MM.1S (cell line): ENCODE measurements around the gene IDH3A.

Experiments used
- DNase-seq: peaks from one replicate; pipeline ENCODE4 v3.0.0-alpha.2; 2015
- H2AFZ ChIP-seq: fragments of 300-600 bp; sonication (generic); 2 replicates; pipeline ENCODE4 v1.6.0; 2016; ENCODE audit warnings: antibody characterized with exemption, low read length
- H3F3A ChIP-seq: fragments of 300-600 bp; sonication (generic); 2 replicates; pipeline ENCODE4 v1.6.1; 2016; ENCODE audit warnings: mild to moderate bottlenecking, antibody characterized with exemption, low read length, moderate library complexity, mixed read lengths; ENCODE audit not compliant: insufficient read depth
- H3K27ac ChIP-seq: fragments of 300-600 bp; sonication (generic); 2 replicates; pipeline ENCODE4 v1.5.1; 2016; ENCODE audit warnings: mild to moderate bottlenecking, low read length
- H3K27me3 ChIP-seq: fragments of 300-600 bp; sonication (generic); replicated peaks from 2 replicates; pipeline ENCODE4 v1.6.0; 2016; ENCODE audit warnings: low read length; ENCODE audit not compliant: insufficient read depth
- H3K36me3 ChIP-seq: fragments of 300-600 bp; sonication (generic); replicated peaks from 2 replicates; pipeline ENCODE4 v1.6.1; 2016; ENCODE audit warnings: mild to moderate bottlenecking, low read length, mixed read lengths; ENCODE audit not compliant: insufficient read depth
- H3K4me1 ChIP-seq: fragments of 300-600 bp; sonication (generic); 2 replicates; pipeline ENCODE4 v1.6.1; 2016; ENCODE audit warnings: low read length, mixed read lengths
- H3K4me2 ChIP-seq: fragments of 300-600 bp; sonication (generic); 2 replicates; pipeline ENCODE4 v1.6.0; 2016; ENCODE audit warnings: low read depth, low read length
- H3K4me3 ChIP-seq: fragments of 300-600 bp; sonication (generic); 2 replicates; pipeline ENCODE4 v1.5.1; 2016; ENCODE audit warnings: low read length, mixed read lengths
- H3K79me2 ChIP-seq: fragments of 300-600 bp; sonication (generic); 2 replicates; pipeline ENCODE4 v1.6.1; 2016; ENCODE audit warnings: mixed run types, low read length, mixed read lengths
- H3K9ac ChIP-seq: fragments of 300-600 bp; sonication (generic); 2 replicates; pipeline ENCODE4 v1.6.1; 2016; ENCODE audit warnings: low read length, mixed read lengths
- H3K9me2 ChIP-seq: fragments of 300-600 bp; sonication (generic); replicated peaks from 2 replicates; pipeline ENCODE4 v1.6.1; 2016; ENCODE audit warnings: mild to moderate bottlenecking, low read length, mixed read lengths; ENCODE audit not compliant: insufficient read depth
- H3K9me3 ChIP-seq: fragments of 300-600 bp; sonication (generic); replicated peaks from 2 replicates; pipeline ENCODE4 v1.6.1; 2016; ENCODE audit warnings: mild to moderate bottlenecking, low read length, mixed read lengths; ENCODE audit not compliant: insufficient read depth
- H4K20me1 ChIP-seq: fragments of 300-600 bp; sonication (generic); 2 replicates; pipeline ENCODE4 v1.6.1; 2016; ENCODE audit warnings: mild to moderate bottlenecking, low read length, moderate library complexity, mixed read lengths; ENCODE audit not compliant: insufficient read depth
- EZH2 ChIP-seq: fragments of 300-600 bp; sonication (generic); optimal IDR thresholded peaks from 2 replicates; pipeline ENCODE3; 2017; ENCODE audit warnings: low read depth, mild to moderate bottlenecking, antibody characterized with exemption, low read length, mixed read lengths
- EZH2phosphoT487 ChIP-seq: fragments of 300-600 bp; sonication (generic); IDR thresholded peaks from 2 replicates; pipeline ENCODE4 v1.6.1; 2018; ENCODE audit warnings: antibody characterized with exemption, low read length
- TF ChIP-seq, protein P1 (sequence below): fragments of 300-600 bp; sonication (generic); IDR thresholded peaks from 2 replicates; pipeline ENCODE4 v1.5.1; 2016; ENCODE audit warnings: antibody characterized with exemption, low read length, mixed read lengths

IDH3A gene

DNA sequence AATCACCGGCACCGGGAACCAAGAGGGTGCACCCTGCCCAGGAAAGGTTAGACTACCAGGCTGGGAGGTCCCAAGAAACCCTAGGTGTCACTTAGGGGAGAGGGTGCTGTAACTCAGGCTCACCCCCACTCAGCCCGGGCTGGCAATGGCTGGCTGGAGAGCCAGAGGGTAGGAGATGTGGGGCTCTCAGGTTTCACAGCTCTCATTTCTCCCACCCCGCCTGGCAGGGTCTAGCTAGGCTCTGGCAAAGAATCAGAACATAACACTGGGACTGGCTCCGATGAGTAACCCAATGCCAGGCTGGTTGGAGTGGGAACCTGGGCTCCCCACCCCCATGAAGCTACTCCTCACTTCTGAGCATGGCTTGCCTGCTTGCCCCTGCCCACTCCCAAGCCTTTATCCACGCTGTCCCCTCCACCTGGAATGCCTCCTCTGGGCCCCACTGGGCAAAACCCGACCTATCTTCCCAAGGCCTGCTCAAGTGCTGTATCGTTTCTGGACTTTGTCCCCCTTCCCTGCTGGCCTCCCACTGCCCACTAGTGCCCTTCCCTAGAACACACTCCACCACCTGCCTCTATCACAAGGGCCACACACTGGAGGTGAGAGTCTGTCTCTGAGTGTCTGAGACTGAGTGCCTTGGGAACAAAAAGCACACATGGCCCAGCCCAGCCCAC, 19.9 kb upstream of the IDH3A start:
- no peak overlapping the region for H3K4me2 ChIP-seq

DNA sequence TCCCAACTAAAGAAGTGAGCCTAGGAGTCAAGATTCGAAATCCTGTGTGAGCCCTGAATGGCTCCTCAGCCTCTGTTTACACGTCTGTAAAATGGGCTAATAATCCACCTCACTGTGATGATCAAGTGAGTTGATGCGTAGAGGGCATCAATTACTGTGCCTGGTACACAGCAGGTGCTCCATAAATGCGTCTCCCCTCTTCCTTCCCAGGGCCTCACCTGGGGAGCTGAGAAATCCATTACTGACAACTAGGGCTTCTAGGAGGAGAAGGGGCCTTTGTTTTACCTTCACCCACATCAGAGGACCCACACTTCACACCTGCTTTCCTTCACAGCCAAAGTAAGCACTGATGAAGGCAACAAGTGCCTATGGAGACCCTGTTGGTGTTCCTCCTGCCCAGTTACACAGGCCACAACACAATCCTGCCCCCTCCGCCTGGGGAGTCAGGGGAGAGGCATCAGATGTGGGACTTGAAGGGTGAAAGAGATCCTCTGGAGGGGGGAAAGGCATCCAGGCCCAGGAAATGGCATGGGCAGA, 19.3 kb upstream of the IDH3A start:
- H3K9me3 ChIP-seq = no peaks in the 10 kb centered on the region
- TF ChIP-seq, protein P1, sequence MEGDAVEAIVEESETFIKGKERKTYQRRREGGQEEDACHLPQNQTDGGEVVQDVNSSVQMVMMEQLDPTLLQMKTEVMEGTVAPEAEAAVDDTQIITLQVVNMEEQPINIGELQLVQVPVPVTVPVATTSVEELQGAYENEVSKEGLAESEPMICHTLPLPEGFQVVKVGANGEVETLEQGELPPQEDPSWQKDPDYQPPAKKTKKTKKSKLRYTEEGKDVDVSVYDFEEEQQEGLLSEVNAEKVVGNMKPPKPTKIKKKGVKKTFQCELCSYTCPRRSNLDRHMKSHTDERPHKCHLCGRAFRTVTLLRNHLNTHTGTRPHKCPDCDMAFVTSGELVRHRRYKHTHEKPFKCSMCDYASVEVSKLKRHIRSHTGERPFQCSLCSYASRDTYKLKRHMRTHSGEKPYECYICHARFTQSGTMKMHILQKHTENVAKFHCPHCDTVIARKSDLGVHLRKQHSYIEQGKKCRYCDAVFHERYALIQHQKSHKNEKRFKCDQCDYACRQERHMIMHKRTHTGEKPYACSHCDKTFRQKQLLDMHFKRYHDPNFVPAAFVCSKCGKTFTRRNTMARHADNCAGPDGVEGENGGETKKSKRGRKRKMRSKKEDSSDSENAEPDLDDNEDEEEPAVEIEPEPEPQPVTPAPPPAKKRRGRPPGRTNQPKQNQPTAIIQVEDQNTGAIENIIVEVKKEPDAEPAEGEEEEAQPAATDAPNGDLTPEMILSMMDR = no peak
- TF ChIP-seq EZH2phosphoT487 (no peak), EZH2 (no peak)
- no peaks in the 10 kb centered on the region for H3K4me1 ChIP-seq
- H3K4me3 ChIP-seq = no peak overlapping the region
- DNase-seq = no peak
- H3K36me3 ChIP-seq = no peaks in the 10 kb centered on the region
- H3F3A ChIP-seq = peaks cover 5% of the 10 kb centered on the region; the same call in 1 of the 2 replicates
- H3K27ac ChIP-seq = no peak overlapping the region
- no peaks in the 10 kb centered on the region for H4K20me1 ChIP-seq
- no peak overlapping the region for H2AFZ ChIP-seq
- H3K9ac ChIP-seq = no peak overlapping the region
- H3K4me2 ChIP-seq = no peak overlapping the region
- H3K9me2 ChIP-seq = no peaks in the 10 kb centered on the region
- no peaks in the 10 kb centered on the region for H3K79me2 ChIP-seq
- H3K27me3 ChIP-seq = no peaks in the 10 kb centered on the region

More for the DNA sequence above, 19.9 kb upstream of the IDH3A start:
- Histone ChIP-seq H3K9me2 (no peaks in the 10 kb centered on the region), H3K79me2 (no peaks in the 10 kb centered on the region), H3K36me3 (no peaks in the 10 kb centered on the region), H3K4me3 (no peak overlapping the region), H3F3A (peaks cover 5% of the 10 kb centered on the region; the same call in 1 of the 2 replicates), H3K27ac (no peak overlapping the region), H4K20me1 (no peaks in the 10 kb centered on the region), H3K9me3 (no peaks in the 10 kb centered on the region), H2AFZ (no peak overlapping the region), H3K27me3 (no peaks in the 10 kb centered on the region), H3K9ac (no peak overlapping the region), H3K4me1 (no peaks in the 10 kb centered on the region)
- no peak for DNase-seq
- no peak for TF ChIP-seq EZH2

DNA sequence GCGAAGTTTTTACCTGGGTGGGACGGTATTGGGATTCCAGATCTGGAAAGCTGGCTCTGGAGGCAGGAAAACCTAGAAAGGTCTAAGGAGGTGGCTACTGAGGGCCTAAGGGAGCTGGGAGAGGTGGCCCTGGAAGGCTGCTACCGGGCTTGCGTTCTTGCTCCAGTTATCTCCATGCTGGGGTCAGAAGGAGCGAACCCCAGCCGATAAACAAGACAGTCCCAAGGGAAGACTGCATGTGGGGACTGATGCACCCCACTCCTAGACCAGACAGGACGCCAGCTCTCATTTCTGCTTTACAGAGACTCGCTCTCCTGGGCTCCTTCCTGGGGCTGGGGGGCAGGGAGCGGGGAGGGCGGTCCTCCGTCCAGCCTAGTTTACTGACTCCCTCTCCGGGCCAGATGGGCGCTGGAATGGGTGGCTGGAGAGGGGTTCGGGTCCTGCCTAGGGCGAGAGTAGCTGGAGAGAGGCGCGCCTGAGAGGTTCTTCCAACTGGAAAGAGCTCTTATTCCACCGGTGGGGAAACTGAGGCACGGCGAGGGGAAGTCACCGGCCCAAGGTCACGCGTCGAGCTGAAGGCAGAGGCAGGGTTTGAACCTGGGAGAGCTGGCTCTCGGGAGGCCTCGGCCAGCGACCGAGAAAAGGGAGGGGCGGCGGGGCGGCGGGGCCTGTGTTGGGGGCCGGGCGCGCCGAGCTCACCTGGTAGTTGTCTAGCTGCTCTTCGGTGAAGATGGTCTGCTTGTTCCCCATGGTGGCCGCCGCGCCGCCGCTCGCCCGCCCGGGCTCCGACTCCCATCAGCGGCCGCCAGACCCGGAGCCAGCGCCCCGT, 18.5 kb upstream of the IDH3A start:
- no peaks in the 10 kb centered on the region for H4K20me1 ChIP-seq
- no peaks in the 10 kb centered on the region for H3K4me1 ChIP-seq
- no peaks in the 10 kb centered on the region for H3K36me3 ChIP-seq
- TF ChIP-seq, protein P1 = no peak
- TF ChIP-seq EZH2 = no peak
- TF ChIP-seq EZH2phosphoT487 = no peak
- no peaks in the 10 kb centered on the region for H3K9me2 ChIP-seq
- H3K79me2 ChIP-seq = no peaks in the 10 kb centered on the region
- peak overlapping the region; percentile 63 for H2AFZ ChIP-seq
- no peak overlapping the region for H3K9ac ChIP-seq
- DNase-seq = peak; percentile 55
- no peak overlapping the region; the same call in 1 of the 2 replicates for H3K27ac ChIP-seq
- H3K4me3 ChIP-seq = peak overlapping the region; percentile 34
- peaks cover 5% of the 10 kb centered on the region; the same call in 1 of the 2 replicates for H3F3A ChIP-seq
- H3K9me3 ChIP-seq = no peaks in the 10 kb centered on the region
- peak overlapping the region; percentile 74; the same call in 1 of the 2 replicates for H3K4me2 ChIP-seq
- no peaks in the 10 kb centered on the region for H3K27me3 ChIP-seq
